ENCODE results near the gene COX4I1. TPM values are rescaled to one million over a fixed set of nuclear protein-coding genes. Genes with fewer than 3 reads are reported as not detected.

The COX4I1 gene
- total and polyA plus RNA-seq, 2 of the 8 experiments (the other 6 are each of a cell fraction or from before 2014, with no cell fraction given): 507 to 707 TPM

- TF ChIP-seq ATF2 (IDR thresholded peaks at IDR 0.05; ENCODE audit: low read length): no peak
- TF ChIP-seq USF2 (IDR thresholded peaks at IDR 0.05; ENCODE audit: low read length): no peak
- no peak for TF ChIP-seq POLR2AphosphoS5 (IDR thresholded peaks at IDR 0.05; ENCODE audit: low read depth, low read length)
These were observed 23.9 kb downstream of the COX4I1 start (continued) for GRCh38 chr16:85823328-85823920.
